ENCODE results near the gene ZNF557.

Gene ZNF557

GRCh38 chr19:7076151-7076550, 6.6 kb downstream of the ZNF557 start:
- DNase-seq: no peak

DNA sequence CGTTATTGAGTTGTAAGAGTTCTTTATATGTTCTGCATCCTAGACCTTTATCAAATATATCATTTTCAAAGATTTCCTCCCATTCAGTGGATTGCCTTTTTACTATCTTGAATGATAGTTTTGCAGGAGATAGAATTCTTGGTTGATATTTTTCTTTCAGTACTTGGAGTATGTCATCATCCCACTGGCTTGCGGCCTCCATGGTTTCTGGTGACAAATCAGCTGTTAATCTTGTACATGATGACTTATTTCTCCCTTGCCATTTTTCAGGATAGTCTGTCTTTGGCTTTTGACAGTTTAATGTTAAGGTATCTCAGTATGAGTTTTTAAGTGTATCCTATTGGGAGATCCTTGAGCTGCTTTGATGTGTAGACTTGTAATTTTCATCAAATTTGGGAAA, 8.5 kb downstream of the ZNF557 start:
- DNase-seq: no peak

- peak in 1 of 5 donors; percentile 29 for DNase-seq
Observed at GRCh38 chr19:7083076-7083956, 13.8 kb downstream of the ZNF557 start.

DNA sequence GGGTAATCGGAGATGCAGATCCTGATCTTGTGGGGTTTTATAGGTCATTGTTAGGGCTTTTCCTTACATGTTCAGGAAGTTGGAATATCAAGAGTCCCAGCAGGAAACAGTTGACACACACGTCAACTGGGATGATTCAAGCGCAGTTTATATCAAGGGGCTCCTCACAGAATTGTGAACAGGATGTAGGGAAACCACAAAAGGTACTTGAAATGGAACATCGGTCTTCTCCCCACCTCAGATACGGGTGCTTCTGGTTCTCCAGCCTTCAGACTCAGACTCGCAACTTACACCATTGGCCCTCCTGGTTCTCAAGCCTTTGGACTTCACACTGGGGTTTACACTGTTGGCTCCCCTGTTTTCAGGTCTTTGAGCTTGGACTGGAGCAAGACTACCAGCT, 19.5 kb downstream of the ZNF557 start:
- no peak for DNase-seq

DNA sequence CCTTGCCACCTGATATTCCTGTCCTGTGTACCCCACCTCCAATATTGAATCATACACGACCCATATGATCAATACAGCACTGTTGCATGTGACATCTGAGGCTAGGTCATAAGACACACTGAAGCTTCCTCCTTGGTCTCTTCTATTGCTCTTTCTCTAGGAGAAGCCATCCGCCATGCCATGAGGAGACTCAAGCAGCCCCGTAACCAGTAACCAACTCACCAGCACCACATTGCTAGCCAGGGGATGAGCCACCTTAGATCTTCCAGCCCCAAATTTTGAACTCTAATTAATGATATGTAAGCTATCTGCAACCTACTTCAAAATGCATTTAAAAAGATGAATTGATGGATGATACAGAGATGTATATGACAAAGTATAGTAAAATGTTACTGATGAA, 28.6 kb downstream of the ZNF557 start:
- no peak for DNase-seq

GRCh38 chr19:7098701-7099596, 29.4 kb downstream of the ZNF557 start:
- peak; percentile 63 to 91 (median 80) for DNase-seq

DNA sequence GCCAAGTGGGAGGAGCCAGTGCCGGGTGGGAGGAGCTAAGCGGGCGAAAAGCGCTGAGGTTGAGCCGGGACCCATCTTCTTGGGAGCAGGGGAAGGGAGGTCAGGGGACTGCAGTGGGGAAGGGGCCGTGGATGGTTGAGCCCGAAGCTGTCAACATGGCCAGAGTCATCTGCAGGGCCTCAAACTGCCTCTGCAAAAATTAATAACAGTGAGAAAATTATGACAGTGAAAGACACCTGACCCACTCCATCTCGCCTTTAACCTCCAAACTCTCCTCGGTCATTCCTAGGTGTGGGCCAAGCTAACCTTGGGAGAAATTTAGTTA, 30.1 kb downstream of the ZNF557 start:
- DNase-seq: no peak

GRCh38 chr19:7101498-7102253, 32.2 kb downstream of the ZNF557 start:
- DNase-seq: no peak

GRCh38 chr19:7104747-7105447, 35.4 kb downstream of the ZNF557 start:
- no peak for DNase-seq

DNA sequence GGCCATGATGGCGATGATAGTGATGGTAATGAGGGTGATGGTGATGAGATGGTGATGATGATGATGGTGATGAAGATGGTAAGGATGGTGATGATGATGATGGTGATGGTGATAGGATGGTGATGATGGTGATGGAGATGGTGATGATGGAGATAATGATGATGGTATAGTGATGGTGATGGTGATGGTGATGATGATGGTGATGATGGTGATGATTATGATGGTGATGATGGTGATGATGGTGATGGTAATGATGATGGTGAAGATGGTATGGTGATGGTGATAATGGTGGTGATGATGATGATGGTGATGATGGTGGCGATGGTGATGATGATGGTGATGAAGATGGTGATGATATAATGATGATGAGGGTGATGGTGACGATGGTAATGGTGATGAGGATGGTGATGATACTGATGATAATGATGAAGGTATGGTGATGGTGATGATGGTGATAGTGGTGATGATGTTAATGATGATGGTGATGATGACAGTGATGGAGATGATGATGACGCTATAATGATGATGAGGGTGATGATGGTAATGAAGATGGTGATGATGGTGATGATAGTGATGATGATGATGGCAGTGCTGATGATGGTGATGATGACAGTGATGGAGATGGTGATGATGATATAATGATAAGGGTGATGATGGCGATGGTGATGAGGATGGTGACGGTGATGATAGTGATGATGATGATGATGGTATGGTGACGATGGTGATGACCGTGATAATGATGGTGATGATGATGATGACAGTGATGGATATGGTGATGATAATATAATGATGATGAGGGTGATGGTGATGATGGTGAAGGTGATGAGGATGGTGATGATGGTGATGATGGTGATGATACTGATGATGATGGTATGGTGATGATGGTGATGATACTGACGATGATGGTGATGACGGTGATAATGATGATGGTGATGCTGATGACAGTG, 37.5 kb downstream of the ZNF557 start:
- no peak for DNase-seq

DNA sequence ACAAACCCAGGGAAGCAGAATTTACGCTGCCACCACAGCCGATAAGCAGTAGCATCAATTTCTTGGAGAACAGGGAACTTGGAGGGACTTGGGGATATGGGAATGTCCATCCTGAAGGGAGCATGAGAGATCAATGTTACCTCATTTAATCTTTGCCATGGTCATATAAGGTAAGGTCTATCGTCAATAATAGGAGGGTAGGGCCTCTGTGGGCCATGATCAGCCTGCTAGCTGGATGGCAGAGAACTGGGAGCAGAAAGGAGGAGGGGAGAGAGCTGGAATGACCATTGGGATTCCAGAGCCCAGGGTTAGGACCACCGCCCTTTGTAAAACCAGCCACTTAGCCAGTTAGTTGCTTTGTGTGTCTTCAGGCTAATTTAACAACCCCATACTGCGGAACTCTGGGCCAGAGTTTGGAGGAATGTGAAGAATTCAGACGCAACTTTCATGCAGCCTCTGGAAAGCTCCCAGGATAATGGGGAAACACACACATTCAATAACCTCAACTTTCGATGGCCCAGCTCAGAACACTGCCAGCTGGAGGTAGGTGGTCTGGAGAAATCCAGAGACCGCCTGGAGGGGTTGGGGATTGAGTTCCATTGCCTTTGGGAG, 40.3 kb downstream of the ZNF557 start:
- DNase-seq: no peak

- no peak for DNase-seq
Observed at GRCh38 chr19:7112675-7113074, 43.2 kb downstream of the ZNF557 start.

DNA sequence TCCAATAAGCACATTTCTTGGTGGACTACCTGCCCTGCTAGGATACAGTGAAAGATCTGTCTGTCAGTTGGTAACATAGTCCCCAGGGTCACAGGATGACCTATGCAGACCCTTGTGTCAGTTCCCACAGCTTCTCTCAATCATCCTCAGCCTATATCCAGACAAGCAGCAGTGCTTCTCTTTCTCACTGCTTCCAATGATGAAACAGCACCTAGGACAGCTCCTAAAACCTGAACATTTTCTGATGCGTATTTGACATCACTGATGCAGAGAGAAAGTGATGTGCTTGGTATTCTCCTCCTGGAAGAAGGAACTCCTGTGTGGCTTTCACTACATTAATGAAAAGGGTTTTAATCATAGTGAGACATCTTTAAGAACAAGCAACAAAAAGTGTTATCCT, 43.7 kb downstream of the ZNF557 start:
- DNase-seq: no peak

DNA sequence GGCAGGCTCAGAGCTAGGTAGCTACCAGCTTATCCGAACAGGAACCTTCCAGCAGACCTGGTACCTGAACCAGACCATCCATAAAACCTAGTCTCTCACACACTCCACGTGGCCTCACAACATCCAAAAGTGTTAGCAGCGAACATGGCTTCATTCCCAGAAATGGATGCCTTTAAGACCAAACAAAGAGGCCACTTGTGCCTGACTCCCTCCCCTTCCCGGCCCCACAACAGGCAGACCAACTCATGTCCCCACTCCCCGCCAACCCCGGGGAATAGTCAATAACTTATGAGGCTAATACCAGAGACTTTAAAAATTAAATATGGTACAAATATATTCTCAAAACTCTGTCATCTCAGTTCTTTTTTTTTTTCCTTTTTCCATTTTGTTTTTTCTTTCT, 46.2 kb downstream of the ZNF557 start:
- no peak for DNase-seq

DNA sequence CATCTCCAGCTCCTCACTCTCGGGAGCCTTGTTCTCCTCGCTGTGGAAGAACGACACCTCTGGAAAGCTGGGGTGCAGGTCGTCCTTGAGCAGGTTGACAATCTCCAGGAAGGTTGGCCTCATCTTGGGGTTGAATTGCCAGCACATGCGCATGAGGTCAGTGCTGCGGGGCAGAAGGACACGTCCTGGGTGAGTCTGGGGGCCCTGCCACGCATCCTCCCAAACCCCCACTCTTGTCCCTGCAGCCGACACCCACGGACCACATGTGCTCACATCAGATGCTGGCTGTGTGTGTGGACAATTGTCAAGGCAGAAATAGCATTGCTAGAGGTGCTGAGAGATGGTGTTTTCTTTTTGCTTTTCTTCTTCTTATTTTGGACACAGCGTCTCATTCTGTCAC, 47.7 kb downstream of the ZNF557 start:
- no peak for DNase-seq

DNA sequence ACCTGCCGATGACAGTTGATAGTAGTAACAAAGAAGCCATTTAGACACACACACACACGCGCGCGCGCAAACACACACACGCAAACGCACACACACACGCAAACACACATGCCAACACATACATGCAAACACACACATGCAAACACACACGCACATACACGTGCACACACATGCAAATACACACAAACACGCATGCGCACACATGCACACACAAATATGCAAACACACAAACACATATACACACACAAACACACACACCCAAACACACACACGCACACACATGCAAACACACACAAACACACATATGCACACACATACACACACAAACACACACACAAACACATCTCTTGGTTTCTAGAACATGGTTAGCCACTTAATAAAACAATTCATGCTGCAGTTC, 50.1 kb downstream of the ZNF557 start:
- DNase-seq: no peak

DNA sequence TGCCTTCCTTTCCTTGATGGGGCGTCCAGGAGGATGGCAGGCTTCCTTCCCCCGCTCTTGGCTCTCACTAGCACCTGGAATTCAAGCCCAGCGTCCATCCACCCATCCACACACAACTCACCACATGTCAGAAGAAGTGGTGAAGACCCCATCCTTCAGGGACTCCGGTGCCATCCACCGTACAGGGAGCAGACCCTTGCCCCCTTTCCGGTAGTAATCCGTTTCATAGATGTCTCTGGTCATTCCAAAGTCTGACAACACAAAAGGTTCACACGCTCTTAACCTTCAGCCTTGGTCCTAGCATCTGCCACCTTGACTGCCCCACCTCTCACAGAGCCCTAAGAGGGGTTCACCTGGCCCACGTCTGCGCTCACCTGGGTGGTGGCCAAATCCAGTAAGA, 51.0 kb downstream of the ZNF557 start:
- no peak for DNase-seq

DNA sequence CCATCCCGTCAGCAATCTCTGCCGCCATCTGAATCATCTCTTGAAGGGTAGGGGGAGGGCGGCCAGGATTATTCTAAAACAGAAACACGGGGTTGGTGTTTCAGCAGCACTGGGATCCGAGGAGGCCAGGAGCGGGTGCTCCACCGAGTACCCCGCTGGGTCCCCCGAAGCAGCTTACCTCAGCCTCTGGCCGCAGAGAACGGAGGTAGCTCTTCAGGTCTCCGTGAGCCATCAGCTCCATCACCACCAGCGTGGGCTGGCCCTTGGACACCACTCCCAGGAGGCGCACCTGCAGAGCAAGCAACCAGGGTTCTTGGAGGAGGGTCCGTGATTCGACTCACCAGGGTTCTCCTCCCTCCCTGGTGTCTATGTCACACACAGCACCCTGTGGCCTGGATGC, 53.2 kb downstream of the ZNF557 start:
- DNase-seq: no peak

DNA sequence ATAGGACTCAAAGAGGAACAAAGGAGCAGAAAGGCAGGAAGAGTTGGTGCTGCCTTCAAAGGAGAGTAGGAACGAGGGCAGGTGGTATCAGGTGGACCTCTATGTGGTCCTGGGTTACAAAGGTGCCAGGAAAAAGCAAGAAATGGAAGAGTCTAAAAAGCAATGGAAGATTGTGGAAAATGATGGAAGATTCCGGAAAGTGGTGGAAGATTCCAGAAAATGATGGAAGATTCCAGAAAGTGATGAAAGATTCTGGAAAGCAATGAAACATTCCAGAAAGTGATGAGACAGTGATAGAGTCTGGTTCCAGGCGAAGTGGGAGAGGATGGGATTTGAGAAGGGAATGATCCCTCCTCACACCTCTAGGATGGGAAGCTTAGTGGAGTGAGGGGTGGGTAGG, 55.3 kb downstream of the ZNF557 start:
- DNase-seq: no peak

GRCh38 chr19:7125221-7125620, 55.7 kb downstream of the ZNF557 start:
- no peak for DNase-seq

DNA sequence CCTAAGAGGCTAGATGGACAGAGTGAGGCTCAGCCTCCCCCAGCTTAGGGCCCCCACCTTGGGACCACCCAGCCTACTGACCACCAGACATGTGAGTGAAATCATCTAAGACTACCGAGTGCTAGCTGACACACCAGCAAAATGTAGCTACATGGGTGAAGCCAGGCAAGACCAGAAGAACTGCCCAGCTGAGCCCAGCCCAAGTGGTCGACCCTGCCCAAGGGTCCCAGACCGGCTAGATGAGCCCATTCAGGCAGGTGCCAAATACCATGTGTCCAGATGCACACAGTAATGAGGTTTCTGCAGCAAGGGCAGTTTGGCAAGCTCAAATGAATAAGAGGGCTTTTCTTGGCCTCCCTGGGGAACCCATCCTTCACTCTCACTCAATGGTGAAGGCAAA, 56.6 kb downstream of the ZNF557 start:
- DNase-seq: no peak
